HG03558 (cell line): ENCODE measurements around the gene GPR162.
"Not testable (repeated sequence)": the region's sequence is repeated elsewhere in the genome, so short reads cannot be mapped to it uniquely, and the experiment has no call there.

Experiments used
- ATAC-seq: cut with Tn5 transposase; IDR thresholded peaks from one replicate; pipeline ENCODE4 v1.9.1; 2021; ENCODE audit warnings: moderate number of reproducible peaks; ENCODE audit not compliant: unreplicated experiment; ENCODE audit errors: extremely low read depth

GPR162 gene

DNA sequence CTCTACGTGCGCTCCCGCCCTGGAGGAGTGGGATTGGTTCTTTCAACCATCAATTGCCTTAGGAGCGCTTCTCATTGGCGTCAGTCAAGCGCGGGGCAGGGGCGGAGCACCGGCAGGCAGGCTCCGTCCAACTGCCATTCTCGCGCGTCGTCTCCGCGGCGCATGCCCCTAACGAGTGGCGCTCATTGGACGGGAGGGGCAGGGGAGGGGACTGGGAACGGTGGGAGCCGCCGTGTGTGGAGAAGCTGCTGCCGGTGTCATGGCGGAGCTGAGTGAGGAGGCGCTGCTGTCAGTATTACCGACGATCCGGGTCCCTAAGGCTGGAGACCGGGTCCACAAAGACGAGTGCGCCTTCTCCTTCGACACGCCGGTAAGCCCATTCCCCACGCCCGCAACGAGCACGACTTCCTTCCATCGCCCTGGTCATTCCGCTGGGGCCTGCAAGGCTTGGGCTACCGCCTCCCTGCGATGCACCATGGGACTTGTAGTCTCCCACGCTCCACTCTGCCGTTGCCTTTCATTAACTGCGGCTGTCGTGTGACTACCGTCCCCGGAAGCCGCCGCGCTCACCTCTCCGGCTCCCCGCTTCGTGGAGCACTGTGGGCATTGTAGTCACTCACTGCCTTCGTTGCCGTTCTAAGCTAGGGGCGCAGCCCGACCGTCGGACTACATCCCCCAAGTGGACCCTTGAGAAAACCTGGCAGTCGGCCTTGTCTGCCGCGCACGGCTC, 30.5 kb downstream of the GPR162 start, which contains the start of gene USP5:
Gene USP5, plus strand, starts transcription at position 230 of the 730 bp plus-strand sequence. Its CDS starts 30 bp downstream, at position 260.
- peak; percentile 63 for ATAC-seq

GRCh38 chr12:6852651-6853354, 31.2 kb downstream of the GPR162 start:
- no peak for ATAC-seq

- no peak for ATAC-seq
Observed at GRCh38 chr12:6853626-6854025, 32.0 kb downstream of the GPR162 start.

- ATAC-seq: no peak
Observed at GRCh38 chr12:6854036-6854435, 32.4 kb downstream of the GPR162 start.

DNA sequence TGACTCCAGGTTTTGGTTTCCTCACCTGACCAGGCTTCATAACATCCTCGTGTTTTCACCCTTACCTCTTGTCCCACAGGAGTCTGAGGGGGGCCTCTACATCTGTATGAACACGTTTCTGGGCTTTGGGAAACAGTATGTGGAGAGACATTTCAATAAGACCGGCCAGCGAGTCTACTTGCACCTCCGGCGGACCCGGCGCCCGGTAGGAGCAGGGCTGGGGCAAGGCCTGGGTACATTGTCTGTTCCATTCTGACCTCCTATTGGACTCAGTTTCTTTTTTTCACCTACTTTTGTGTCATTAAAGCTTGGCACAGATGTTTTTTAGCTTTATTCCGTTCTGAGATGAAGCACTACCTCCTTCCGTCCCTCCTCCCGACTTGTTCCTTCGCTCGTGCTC, 33.7 kb downstream of the GPR162 start:
- no peak for ATAC-seq

DNA sequence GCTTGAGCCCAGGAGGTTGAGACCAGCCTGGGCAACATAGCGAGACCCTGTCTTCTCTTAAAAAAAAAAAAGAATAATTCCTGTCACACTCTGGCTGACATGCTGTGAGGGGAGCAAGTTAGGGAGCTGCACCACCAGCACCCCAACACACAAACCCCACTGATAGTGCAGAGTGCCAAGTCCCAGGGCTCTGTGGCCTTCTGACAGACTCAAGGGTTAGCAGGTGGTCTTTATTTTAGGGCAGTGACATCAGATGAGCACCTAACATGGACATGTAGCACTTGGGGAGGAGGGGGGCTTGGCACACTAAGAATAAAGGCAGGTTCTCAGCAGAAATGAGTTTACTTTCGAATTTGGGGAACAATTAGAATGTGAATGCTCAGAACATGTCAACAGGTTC, 37.2 kb downstream of the GPR162 start:
- no peak for ATAC-seq

GRCh38 chr12:6860116-6860515, 38.5 kb downstream of the GPR162 start:
- ATAC-seq: no peak

DNA sequence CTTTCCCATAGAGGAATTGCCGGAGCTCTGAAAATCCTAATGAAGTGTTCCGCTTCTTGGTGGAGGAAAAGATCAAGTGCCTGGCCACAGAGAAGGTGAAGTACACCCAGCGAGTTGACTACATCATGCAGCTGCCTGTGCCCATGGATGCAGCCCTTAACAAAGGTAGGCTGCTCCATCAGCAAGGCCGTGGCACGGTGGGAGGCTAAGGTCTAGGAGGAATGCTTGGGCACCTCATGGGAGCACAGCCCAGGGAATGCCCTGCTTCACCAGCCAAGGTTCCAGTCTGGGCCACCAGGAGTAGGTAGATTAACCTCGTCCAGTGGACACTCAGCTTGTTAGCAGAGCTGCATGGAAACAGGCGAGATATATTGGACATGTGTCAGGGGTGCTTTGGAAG, 39.3 kb downstream of the GPR162 start:
- ATAC-seq: no peak

GRCh38 chr12:6861391-6861790, 39.8 kb downstream of the GPR162 start:
- no peak for ATAC-seq

DNA sequence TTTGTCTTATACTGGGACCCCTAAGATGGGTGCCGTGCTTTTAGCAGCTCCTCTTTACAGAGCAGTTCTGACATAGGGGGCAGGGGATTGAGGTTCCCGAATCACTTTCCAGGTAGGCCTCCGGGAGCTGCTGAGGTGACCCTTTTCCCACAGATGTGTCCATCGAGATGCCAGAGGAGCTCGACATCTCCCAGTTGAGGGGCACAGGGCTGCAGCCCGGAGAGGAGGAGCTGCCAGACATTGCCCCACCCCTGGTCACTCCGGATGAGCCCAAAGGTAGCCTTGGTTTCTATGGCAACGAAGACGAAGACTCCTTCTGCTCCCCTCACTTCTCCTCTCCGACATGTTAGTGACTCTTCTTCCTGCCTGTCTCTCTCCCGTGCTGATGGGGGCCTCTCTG, 41.4 kb downstream of the GPR162 start:
- ATAC-seq: no peak

- ATAC-seq: no peak
Observed at GRCh38 chr12:6863586-6864321, 42.1 kb downstream of the GPR162 start.

DNA sequence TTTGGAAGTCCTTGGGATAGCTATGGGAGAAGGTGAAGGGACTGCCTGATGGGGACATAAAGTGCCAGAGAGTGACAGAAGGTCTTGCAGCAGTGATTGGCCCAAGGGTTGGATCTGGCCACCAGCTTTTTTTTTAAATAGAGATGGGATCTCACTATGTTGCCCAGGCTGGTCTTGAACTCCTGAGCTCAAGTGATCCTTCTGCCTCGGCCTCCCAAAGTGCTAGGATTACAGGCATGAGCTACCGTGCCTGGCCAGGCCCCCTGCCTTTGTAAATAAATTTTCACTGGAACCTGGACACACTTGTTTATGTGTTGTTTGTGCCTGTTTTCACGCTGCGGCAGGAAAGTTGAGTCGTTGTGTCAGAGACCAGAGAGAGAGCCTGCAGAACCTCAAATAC, 43.7 kb downstream of the GPR162 start:
- ATAC-seq: not testable (repeated sequence)

- ATAC-seq: no peak
Observed at GRCh38 chr12:6866163-6866919, 44.7 kb downstream of the GPR162 start.

- ATAC-seq: no peak
Observed at GRCh38 chr12:6866920-6867412, 45.3 kb downstream of the GPR162 start.

DNA sequence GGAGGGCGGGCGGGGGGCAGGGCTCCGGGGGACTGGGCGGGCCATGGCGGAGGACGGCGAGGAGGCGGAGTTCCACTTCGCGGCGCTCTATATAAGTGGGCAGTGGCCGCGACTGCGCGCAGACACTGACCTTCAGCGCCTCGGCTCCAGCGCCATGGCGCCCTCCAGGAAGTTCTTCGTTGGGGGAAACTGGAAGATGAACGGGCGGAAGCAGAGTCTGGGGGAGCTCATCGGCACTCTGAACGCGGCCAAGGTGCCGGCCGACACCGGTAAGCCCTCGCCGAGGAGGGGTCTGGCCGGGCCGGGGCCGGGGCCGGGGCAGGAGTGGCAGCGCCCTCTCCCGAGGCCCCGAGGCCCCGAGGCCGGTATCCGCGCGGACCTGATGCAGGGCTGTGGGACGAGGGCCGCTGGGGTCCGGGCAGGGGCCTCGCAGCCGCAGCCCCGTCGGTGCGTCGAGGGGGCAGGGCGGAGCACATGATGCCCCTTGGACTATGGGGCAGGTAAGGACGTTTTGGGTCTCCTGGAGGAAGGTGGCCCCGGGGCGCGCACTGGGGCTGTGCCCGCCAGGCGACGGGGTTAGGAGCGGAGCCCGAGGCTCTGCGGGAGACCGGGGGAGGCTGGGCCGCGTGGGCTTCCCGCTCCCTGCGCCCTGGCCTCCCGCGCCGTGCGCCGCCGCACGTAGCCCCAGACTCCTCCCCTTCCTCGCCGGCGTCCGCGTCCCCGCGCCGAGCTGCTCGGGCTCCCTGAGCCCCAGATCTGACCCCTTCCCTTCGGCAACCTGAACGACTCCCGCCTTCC, 46.0 kb downstream of the GPR162 start, which contains the start of gene TPI1:
Gene TPI1, plus strand, starts transcription at position 119 of the 798 bp plus-strand sequence. Its CDS starts 36 bp downstream, at position 155.
- no peak for ATAC-seq

DNA sequence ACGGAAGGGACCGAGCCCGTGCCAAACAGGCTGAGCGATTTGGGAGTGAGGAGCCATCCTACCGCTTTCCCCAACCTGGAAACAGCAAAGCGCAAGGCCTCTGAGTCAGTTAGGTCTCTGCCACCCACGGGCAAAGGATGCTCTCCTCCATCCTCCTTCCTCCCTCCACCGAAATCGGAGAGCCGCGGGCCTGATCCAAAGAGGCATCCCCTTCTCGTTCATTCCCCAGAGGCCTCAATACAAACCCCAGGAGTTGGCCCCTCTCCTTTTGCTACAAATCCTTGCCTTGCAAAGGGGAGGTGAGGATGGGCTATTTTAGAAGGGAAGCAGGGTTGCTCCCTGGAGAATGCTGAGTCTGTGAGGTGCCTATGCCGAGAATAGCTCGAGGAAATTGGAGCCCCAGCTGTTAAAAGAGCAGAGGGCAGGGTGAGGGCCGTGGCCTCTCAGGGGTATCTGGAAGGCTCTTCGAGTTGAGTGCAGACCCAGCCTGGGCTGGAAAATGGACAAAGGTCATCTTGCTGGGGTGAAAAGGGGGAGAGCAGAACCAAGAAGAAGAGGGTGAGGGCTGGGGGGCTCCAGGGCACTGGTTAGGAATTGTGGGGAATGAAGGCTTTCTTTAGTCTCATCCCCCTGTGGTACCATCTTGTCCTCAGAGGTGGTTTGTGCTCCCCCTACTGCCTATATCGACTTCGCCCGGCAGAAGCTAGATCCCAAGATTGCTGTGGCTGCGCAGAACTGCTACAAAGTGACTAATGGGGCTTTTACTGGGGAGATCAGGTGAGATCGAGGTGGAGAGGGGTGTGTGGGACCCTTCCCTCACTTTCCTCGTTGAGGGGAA, 46.8 kb downstream of the GPR162 start:
- no peak for ATAC-seq

- ATAC-seq: no peak
Observed at GRCh38 chr12:6869049-6870021, 47.7 kb downstream of the GPR162 start.
